ENCODE measurements around the gene FIS1. TPM values are rescaled to one million over a fixed set of nuclear protein-coding genes. Genes with fewer than 3 reads are reported as not detected.
"Not testable (repeated sequence)": the region's sequence is repeated elsewhere in the genome, so short reads cannot be mapped to it uniquely, and the experiment has no call there.

The FIS1 gene
- 100 to 1,000 TPM; 137 to 139 TPM for total RNA-seq
- polyA plus RNA-seq, result 206 TPM

- CTCF ChIA-PET, result interaction anchor here (0.7 to 4.0 kb wide), 17 partner anchors 9 to 369 kb away, joined by 3 to 69 read pairs (median 7); partner anchors contain the start of genes PLOD3, SRRT, VGF and ZNHIT1
These were observed at the start of gene FIS1 for GRCh38 chr7:101244375-101245146. Gene FIS1 (minus strand): TSS chr7:101245081. CDS start chr7:101245004, 77 bp downstream.

GRCh38 chr7:101294039-101294831 is 49.4 kb upstream of the FIS1 start:
- Histone ChIP-seq H3K27me3 (ENCODE audit: insufficient read depth, low read length, poor library complexity, severe bottlenecking) (peaks cover 15% of the 10 kb centered on the region), H3K9me3 (ENCODE audit: low read length) (no peaks in the 10 kb centered on the region), H3K4me1 (ENCODE audit: insufficient read depth, low read length) (no peaks in the 10 kb centered on the region), H3K27ac (ENCODE audit: low read depth, low read length) (no peak overlapping the region), H3K4me3 (ENCODE audit: low read length) (no peak overlapping the region), H3K36me3 (ENCODE audit: insufficient read depth, low read length) (no peaks in the 10 kb centered on the region)
- H3K27ac Mint-ChIP-seq, result no peak overlapping the region
- DNase-seq, result no peak
- peaks cover 0 to 2% (median 0%) of the 10 kb centered on the region in 3 donors for H3K36me3 Mint-ChIP-seq
- H3K9me3 Mint-ChIP-seq, result peaks cover 0 to 4% (median 0%) of the 10 kb centered on the region in 5 donors
- H3K4me1 Mint-ChIP-seq, result peaks cover 12 to 14% (median 13%) of the 10 kb centered on the region in 3 donors
- ChIA-PET CTCF (interaction anchor here (1.6 kb wide), 1 partner anchor 12 kb away, joined by 7 read pairs; no protein-coding TSS in a partner anchor), POLR2A (no interaction called here)
- H3K4me3 Mint-ChIP-seq, result no peak overlapping the region
- peaks cover 41 to 52% of the 10 kb centered on the region in 2 donors for H3K27me3 Mint-ChIP-seq

More at GRCh38 chr7:101244375-101245146, at the start of gene FIS1:
- Histone ChIP-seq H3K9me3 (ENCODE audit: low read length) (no peaks in the 10 kb centered on the region), H3K4me1 (ENCODE audit: insufficient read depth, low read length) (peaks cover 27% of the 10 kb centered on the region), H3K36me3 (ENCODE audit: insufficient read depth, low read length) (peaks cover 12% of the 10 kb centered on the region), H3K4me3 (ENCODE audit: low read length) (peak within 1 kb of the TSS; percentile 95), H3K27me3 (ENCODE audit: insufficient read depth, low read length, poor library complexity, severe bottlenecking) (no peaks in the 10 kb centered on the region), H3K27ac (ENCODE audit: low read depth, low read length) (peak within 1 kb of the TSS; percentile 91)
- peaks cover 30 to 60% (median 40%) of the 10 kb centered on the region in 3 donors for H3K4me1 Mint-ChIP-seq
- peaks cover 0 to 53% (median 4%) of the 10 kb centered on the region in 3 donors for H3K36me3 Mint-ChIP-seq
- H3K9me3 Mint-ChIP-seq, result no peaks in the 10 kb centered on the region
- peak; percentile 91 to 95 (median 92) for DNase-seq
- POLR2A ChIA-PET, result interaction anchor here (0.5 to 2.5 kb wide), 6 partner anchors 8 to 777 kb away, joined by 3 to 28 read pairs (median 4); partner anchors contain the start of genes PLOD3, VGF and ZNHIT1
- H3K4me3 Mint-ChIP-seq, result peak within 1 kb of the TSS; percentile 97 to 99 (median 98)
- H3K27ac Mint-ChIP-seq, result peak within 1 kb of the TSS; percentile 93 to 99 (median 97)
- peaks cover 0 to 2% of the 10 kb centered on the region in 2 donors for H3K27me3 Mint-ChIP-seq

- POLR2A ChIA-PET; H3K36me3 ChIP-seq (ENCODE audit: insufficient read depth, low read length); H3K9me3 ChIP-seq (ENCODE audit: low read length); H3K4me3 ChIP-seq (ENCODE audit: low read length); H3K4me1 ChIP-seq (ENCODE audit: insufficient read depth, low read length); H3K27ac Mint-ChIP-seq; H3K27ac ChIP-seq (ENCODE audit: low read depth, low read length); H3K4me3 Mint-ChIP-seq; H3K36me3 Mint-ChIP-seq; H3K9me3 Mint-ChIP-seq; DNase-seq: not testable (repeated sequence)
- H3K4me1 Mint-ChIP-seq, result peaks cover 12 to 14% (median 13%) of the 10 kb centered on the region in 3 donors
- H3K27me3 Mint-ChIP-seq, result peaks cover 35 to 50% of the 10 kb centered on the region in 2 donors
- H3K27me3 ChIP-seq (ENCODE audit: insufficient read depth, low read length, poor library complexity, severe bottlenecking), result peaks cover 10% of the 10 kb centered on the region
- CTCF ChIA-PET, result interaction anchor here (1.6 kb wide), 1 partner anchor 11 kb away, joined by 7 read pairs; no protein-coding TSS in a partner anchor
These were observed 48.5 kb upstream of the FIS1 start for GRCh38 chr7:101293069-101294021.

GRCh38 chr7:101292566-101292965 is 47.7 kb upstream of the FIS1 start:
- H3K4me3 Mint-ChIP-seq; H3K27me3 ChIP-seq (ENCODE audit: insufficient read depth, low read length, poor library complexity, severe bottlenecking); H3K27ac Mint-ChIP-seq; H3K4me3 ChIP-seq (ENCODE audit: low read length); H3K9me3 ChIP-seq (ENCODE audit: low read length); H3K27ac ChIP-seq (ENCODE audit: low read depth, low read length); H3K36me3 Mint-ChIP-seq; DNase-seq; POLR2A ChIA-PET; H3K36me3 ChIP-seq (ENCODE audit: insufficient read depth, low read length); H3K9me3 Mint-ChIP-seq; H3K4me1 ChIP-seq (ENCODE audit: insufficient read depth, low read length): not testable (repeated sequence)
- Mint-ChIP-seq H3K4me1 (peaks cover 12 to 14% (median 13%) of the 10 kb centered on the region in 3 donors), H3K27me3 (peaks cover 30 to 44% of the 10 kb centered on the region in 2 donors)
- CTCF ChIA-PET, result interaction anchor here (1.6 to 2.8 kb wide), 2 partner anchors 10 kb away, joined by 7 to 11 read pairs; no protein-coding TSS in a partner anchor

GRCh38 chr7:101290186-101291037 is 45.5 kb upstream of the FIS1 start:
- H3K36me3 ChIP-seq (ENCODE audit: insufficient read depth, low read length); H3K9me3 ChIP-seq (ENCODE audit: low read length); H3K9me3 Mint-ChIP-seq; POLR2A ChIA-PET; H3K27ac ChIP-seq (ENCODE audit: low read depth, low read length); H3K4me3 ChIP-seq (ENCODE audit: low read length); H3K4me1 ChIP-seq (ENCODE audit: insufficient read depth, low read length); H3K36me3 Mint-ChIP-seq; H3K27me3 ChIP-seq (ENCODE audit: insufficient read depth, low read length, poor library complexity, severe bottlenecking): not testable (repeated sequence)
- Mint-ChIP-seq H3K4me3 (peak overlapping the region in 2 of 7 donors; percentile 20 to 48), H3K27ac (peak overlapping the region in 1 of 8 donors; percentile 23), H3K4me1 (peaks cover 12 to 18% (median 14%) of the 10 kb centered on the region in 3 donors), H3K27me3 (peaks cover 17 to 34% of the 10 kb centered on the region in 2 donors)
- CTCF ChIA-PET, result interaction anchor here (0.7 to 2.8 kb wide), 14 partner anchors 8 to 1314 kb away, joined by 3 to 11 read pairs (median 4); partner anchors contain the start of gene AZGP1
- peak; percentile 36 to 75 (median 58) for DNase-seq

GRCh38 chr7:101289687-101290086 is 44.8 kb upstream of the FIS1 start:
- Mint-ChIP-seq H3K27ac (peak overlapping the region in 1 of 8 donors; percentile 22), H3K4me3 (peak overlapping the region in 1 of 7 donors; percentile 48), H3K27me3 (peaks cover 14 to 29% of the 10 kb centered on the region in 2 donors), H3K4me1 (peaks cover 12 to 18% (median 14%) of the 10 kb centered on the region in 3 donors)
- CTCF ChIA-PET, result interaction anchor here (0.7 to 2.8 kb wide), 9 partner anchors 7 to 1314 kb away, joined by 3 to 11 read pairs (median 4); partner anchors contain the start of gene AZGP1
- H3K4me3 ChIP-seq (ENCODE audit: low read length); H3K36me3 ChIP-seq (ENCODE audit: insufficient read depth, low read length); POLR2A ChIA-PET; DNase-seq; H3K36me3 Mint-ChIP-seq; H3K9me3 Mint-ChIP-seq; H3K9me3 ChIP-seq (ENCODE audit: low read length); H3K27ac ChIP-seq (ENCODE audit: low read depth, low read length); H3K4me1 ChIP-seq (ENCODE audit: insufficient read depth, low read length); H3K27me3 ChIP-seq (ENCODE audit: insufficient read depth, low read length, poor library complexity, severe bottlenecking): not testable (repeated sequence)
